HG03097 (cell line): ENCODE measurements around the gene CCDC185.

Experiments used
- ATAC-seq: cut with Tn5 transposase; IDR thresholded peaks from one replicate; pipeline ENCODE4 v1.9.1; 2021; ENCODE audit not compliant: unreplicated experiment, low FRiP score

Gene CCDC185

GRCh38 chr1:223393275-223394214 lies at the start of gene CCDC185:
Gene CCDC185, plus strand, starts transcription at chr1:223393415. Its CDS starts 61 bp downstream, at chr1:223393476.
- no peak for ATAC-seq

GRCh38 chr1:223343692-223344091 lies 49.5 kb upstream of the CCDC185 start:
- ATAC-seq: no peak

- no peak for ATAC-seq
Observed at GRCh38 chr1:223344491-223344890, 48.7 kb upstream of the CCDC185 start.

- no peak for ATAC-seq
Observed at GRCh38 chr1:223345720-223346119, 47.5 kb upstream of the CCDC185 start.

- no peak for ATAC-seq
Observed at GRCh38 chr1:223346311-223346710, 46.9 kb upstream of the CCDC185 start.

- ATAC-seq: no peak
Observed at GRCh38 chr1:223347583-223347982, 45.6 kb upstream of the CCDC185 start.

GRCh38 chr1:223348439-223348838 lies 44.8 kb upstream of the CCDC185 start:
- ATAC-seq: no peak

- ATAC-seq: no peak
Observed at GRCh38 chr1:223349241-223349640, 44.0 kb upstream of the CCDC185 start.

GRCh38 chr1:223350361-223350908 lies 42.8 kb upstream of the CCDC185 start:
- no peak for ATAC-seq

- ATAC-seq: no peak
Observed at GRCh38 chr1:223352944-223353343, 40.3 kb upstream of the CCDC185 start.

- ATAC-seq: no peak
Observed at GRCh38 chr1:223353939-223354338, 39.3 kb upstream of the CCDC185 start.

- ATAC-seq: no peak
Observed at GRCh38 chr1:223355699-223356098, 37.5 kb upstream of the CCDC185 start.

GRCh38 chr1:223358826-223359225 lies 34.4 kb upstream of the CCDC185 start:
- no peak for ATAC-seq

GRCh38 chr1:223363057-223363855 lies 30.0 kb upstream of the CCDC185 start:
- no peak for ATAC-seq

GRCh38 chr1:223363856-223364684 lies 29.1 kb upstream of the CCDC185 start, which contains the start of gene SUSD4:
Gene SUSD4, minus strand, starts transcription at chr1:223364176. Its CDS starts 751 bp downstream, at chr1:223363425.
- no peak for ATAC-seq

GRCh38 chr1:223364685-223365382 lies 28.4 kb upstream of the CCDC185 start:
- no peak for ATAC-seq

- ATAC-seq: no peak
Observed at GRCh38 chr1:223374064-223374610, 19.1 kb upstream of the CCDC185 start.

GRCh38 chr1:223378754-223379153 lies 14.5 kb upstream of the CCDC185 start:
- ATAC-seq: no peak

- no peak for ATAC-seq
Observed at GRCh38 chr1:223386013-223386412, 7.2 kb upstream of the CCDC185 start.
